Endothelial cell of umbilical vein (primary cell): ENCODE results near the gene PLP2. TPM values are rescaled to one million over a fixed set of nuclear protein-coding genes. Genes with fewer than 3 reads are reported as not detected.
"Not testable (repeated sequence)": the region's sequence is repeated elsewhere in the genome, so short reads cannot be mapped to it uniquely, and the experiment has no call there.

Experiments
- BruUV-seq: library from RNA; stranded (reverse); fragments of 400-500 nt; replicated peaks from 2 replicates; lab custom pipeline; 2021; lab: Mats Ljungman, UMichigan
- CTCF ChIA-PET: fragments of 300-600, 350-600 bp; sonication (Branson Sonifier 250); formaldehyde crosslinking; loops from one replicate; lab custom pipeline; 2021; ENCODE audit warnings: antibody characterized with exemption, inconsistent platforms; lab: Charles Lee
- POLR2A ChIA-PET: fragments of 300-600, 350-600 bp; sonication (Branson Sonifier 250); formaldehyde crosslinking; loops from one replicate; lab custom pipeline; 2021; ENCODE audit warnings: antibody characterized with exemption, inconsistent platforms; lab: Charles Lee
- DNase-seq: peaks from one replicate; pipeline ENCODE4 v3.0.0-alpha.2; 2011; ENCODE audit warnings: low read depth, low spot score
- FAIRE-seq: peaks from 2 replicates; lab custom pipeline; 2011; peaks lifted over from hg19 to GRCh38; lab: Jason Lieb, UNC
- H2AFZ ChIP-seq: 2 replicates; pipeline ENCODE4 v1.6.0; 2012; ENCODE audit warnings: low read depth, low read length, control low read depth, inconsistent platforms
- H3K27ac ChIP-seq: 2 replicates; pipeline ENCODE4 v1.5.1; 2011; ENCODE audit warnings: low read depth, mild to moderate bottlenecking, control low read depth, low read length, moderate library complexity; ENCODE audit not compliant: insufficient read depth
- H3K27me3 ChIP-seq, 2 experiments: 2 replicates each; pipeline versions ENCODE4 v1.6.0 to v1.6.1; 2011; ENCODE audit warnings: low read length in 2 of 2, mixed read lengths in 1 of 2; ENCODE audit not compliant: control insufficient read depth in 2 of 2, insufficient read depth in 2 of 2
- H3K36me3 ChIP-seq, 2 experiments: 2 replicates in 1 of 2; 3 replicates in 1 of 2; pipeline ENCODE4 v1.5.1; 2011; ENCODE audit warnings: low read length in 2 of 2, mild to moderate bottlenecking in 1 of 2, moderate library complexity in 1 of 2; ENCODE audit not compliant: control insufficient read depth in 2 of 2, insufficient read depth in 2 of 2; ENCODE audit errors: extremely low read depth in 1 of 2
- H3K4me1 ChIP-seq: 3 replicates; pipeline ENCODE4 v1.5.1; 2011; ENCODE audit warnings: mild to moderate bottlenecking, low read length; ENCODE audit not compliant: control insufficient read depth, insufficient read depth; ENCODE audit errors: extremely low read depth
- H3K4me2 ChIP-seq: 2 replicates; pipeline ENCODE4 v1.6.1; 2011; ENCODE audit warnings: low read length, control low read depth, mixed read lengths; ENCODE audit not compliant: insufficient read depth
- H3K4me3 ChIP-seq, 3 experiments: fragments of 200-600 bp in 1 of 3; sonication (generic), shearing (Covaris generic) in 1 of 3; replicated peaks in 1 of 3; 2 replicates each; pipeline ENCODE4 v1.5.1; 2011 to 2016; ENCODE audit warnings: control low read depth in 3 of 3, low read length in 3 of 3, mild to moderate bottlenecking in 2 of 3, inconsistent platforms in 1 of 3, low read depth in 1 of 3, moderate library complexity in 1 of 3; ENCODE audit not compliant: insufficient read depth in 1 of 3
- H3K79me2 ChIP-seq: 2 replicates; pipeline ENCODE4 v1.6.0; 2012; ENCODE audit warnings: low read length, inconsistent platforms; ENCODE audit not compliant: control insufficient read depth, insufficient read depth
- H3K9ac ChIP-seq: replicated peaks from 2 replicates; pipeline ENCODE3; 2011; ENCODE audit warnings: low read length, control low read depth; ENCODE audit not compliant: insufficient read depth; ENCODE audit errors: extremely low read depth
- H3K9me1 ChIP-seq: replicated peaks from 3 replicates; pipeline ENCODE4 v1.6.0; 2011; ENCODE audit warnings: mild to moderate bottlenecking, low read length; ENCODE audit not compliant: control insufficient read depth, insufficient read depth; ENCODE audit errors: extremely low read depth
- H3K9me3 ChIP-seq: replicated peaks from 2 replicates; pipeline ENCODE4 v1.5.1; 2012; ENCODE audit warnings: low read length, inconsistent platforms; ENCODE audit not compliant: control insufficient read depth, insufficient read depth
- H4K20me1 ChIP-seq: replicated peaks from 2 replicates; pipeline ENCODE3; 2011; ENCODE audit warnings: mild to moderate bottlenecking, low read length; ENCODE audit not compliant: control insufficient read depth, insufficient read depth; ENCODE audit errors: extremely low read depth
- CTCF ChIP-seq, 2 donors: IDR thresholded peaks; 1 replicate in 1 of 2; 2 replicates in 1 of 2; pipeline ENCODE4 v1.5.1; 2011; ENCODE audit warnings: low read length in 2 of 2, mild to moderate bottlenecking in 2 of 2, moderate library complexity in 2 of 2, control low read depth in 1 of 2, inconsistent platforms in 1 of 2, low read depth in 1 of 2; ENCODE audit not compliant: insufficient read depth in 1 of 2; ENCODE audit errors: extremely low read depth in 1 of 2
- EZH2 ChIP-seq: IDR thresholded peaks from 2 replicates; pipeline ENCODE4 v1.6.1; 2012; ENCODE audit warnings: borderline replicate concordance, low read depth, mild to moderate bottlenecking, moderate library complexity, low read length, inconsistent platforms; ENCODE audit not compliant: severe bottlenecking
- FOS ChIP-seq: IDR thresholded peaks from 2 replicates; pipeline ENCODE4 v1.6.1; 2011; ENCODE audit warnings: mild to moderate bottlenecking, low read length, moderate library complexity, borderline replicate concordance; ENCODE audit not compliant: insufficient read depth
- GATA2 ChIP-seq: IDR thresholded peaks from 2 replicates; pipeline ENCODE4 v1.7.0; 2011; ENCODE audit warnings: low read depth, mild to moderate bottlenecking, moderate library complexity, mixed read lengths, low read length; ENCODE audit not compliant: insufficient read length, insufficient read depth
- JUN ChIP-seq: IDR thresholded peaks from 2 replicates; pipeline ENCODE4 v1.6.1; 2011; ENCODE audit warnings: borderline replicate concordance, low read depth; ENCODE audit not compliant: insufficient read length, insufficient read depth
- MAX ChIP-seq: IDR thresholded peaks from 2 replicates; pipeline ENCODE4 v1.6.1; 2011; ENCODE audit not compliant: insufficient read depth, insufficient read length
- MYC ChIP-seq: IDR thresholded peaks from one replicate; pipeline ENCODE4 v1.6.1; 2011; ENCODE audit warnings: mild to moderate bottlenecking, low read depth, low read length
- POLR2A ChIP-seq: IDR thresholded peaks from 2 replicates; pipeline ENCODE4 v1.6.1; 2012; ENCODE audit warnings: low read depth, mild to moderate bottlenecking, control low read depth, low read length
- POLR2AphosphoS5 ChIP-seq: IDR thresholded peaks from 2 replicates; pipeline ENCODE4 v1.6.1; 2012; ENCODE audit warnings: low read depth, mild to moderate bottlenecking, control low read depth, low read length, moderate library complexity; ENCODE audit not compliant: insufficient read depth
- dilution Hi-C: fragments of 300-500 bp; cut with MboI; formaldehyde crosslinking; loops from one replicate; pipeline ENCODE4 v1.15.0; 2019; ENCODE audit warnings: low sequenced_read_pairs; ENCODE audit not compliant: extremely low pct_ligation_motif_present
- intact Hi-C: fragments of 100-400 bp; cut with micrococcal nuclease; formaldehyde crosslinking; loops from one replicate; pipeline ENCODE4 v1.10.0; 2022
- polyA plus RNA-seq, 4 experiments: library from polyadenylated mRNA; depleted of rRNA in 3 of 4; stranded (reverse) in 3 of 4; unstranded in 1 of 4; fragments of >200 nt; gene quantifications; 2 replicates each; pipeline versions ENCODE4 v1.2.1 to v1.2.3, GENCODE V29; 2011 to 2012; ENCODE audit warnings: missing spikeins in 1 of 4
- total RNA-seq: library from RNA; stranded (reverse); gene quantifications from 2 replicates; pipeline ENCODE4 v1.2.3, GENCODE V29; 2021

PLP2 gene
- total and polyA plus RNA-seq, 2 donors (not counting 3 experiments of a cell fraction or from before 2014, with no cell fraction given), result 153 to 277 TPM

DNA sequence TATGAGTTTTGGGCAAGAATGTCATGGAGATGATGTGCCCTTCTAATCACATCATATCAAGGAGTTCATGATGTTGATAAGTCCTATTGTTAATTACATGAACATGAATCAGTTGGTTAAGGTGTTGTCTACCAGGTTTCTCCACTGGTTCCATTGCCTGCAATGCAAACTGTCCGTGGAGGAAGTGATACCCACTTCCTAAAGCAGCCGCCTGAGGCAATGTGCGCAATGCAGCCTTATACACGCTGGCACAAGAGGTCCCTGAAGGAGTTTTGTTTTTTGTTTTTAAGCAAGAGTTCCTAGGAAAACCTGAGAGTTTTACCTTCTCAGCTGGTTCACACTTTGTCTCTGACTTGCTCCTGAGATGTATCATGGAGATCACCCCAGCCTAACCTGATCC is 42.3 kb upstream of the PLP2 start:
- dilution Hi-C loops (no loop called here), intact Hi-C loops (no loop called here)
- Histone ChIP-seq H3K9me3 (no peaks in the 10 kb centered on the region), H3K4me3 (no peak overlapping the region), H4K20me1 (no peaks in the 10 kb centered on the region), H3K4me1 (no peaks in the 10 kb centered on the region), H3K27ac (no peak overlapping the region), H3K27me3 (no peaks in the 10 kb centered on the region), H3K9me1 (no peaks in the 10 kb centered on the region), H3K79me2 (no peaks in the 10 kb centered on the region), H2AFZ (no peak overlapping the region), H3K9ac (no peak overlapping the region), H3K36me3 (no peaks in the 10 kb centered on the region), H3K4me2 (no peak overlapping the region)
- no peak for TF ChIP-seq JUN
- TF ChIP-seq GATA2, result no peak
- no peak for TF ChIP-seq EZH2
- no peak for TF ChIP-seq POLR2A
- TF ChIP-seq POLR2AphosphoS5, result no peak
- TF ChIP-seq MAX, result no peak
- TF ChIP-seq CTCF (IDR thresholded peaks at IDR 0.05; ENCODE audit: extremely low read depth in 1 of 2, insufficient read depth in 1 of 2, low read depth in 1 of 2, low read length in 2 of 2), result no peak
- TF ChIP-seq FOS, result no peak
- no peak for TF ChIP-seq MYC
- no TSS peak for BruUV-seq
- ChIA-PET CTCF (interaction anchor here (1.4 kb wide), 1 partner anchor 13 kb away, joined by 3 read pairs; no protein-coding TSS in a partner anchor), POLR2A (no interaction called here)
- FAIRE-seq, result no peak
- DNase-seq, result no peak

DNA sequence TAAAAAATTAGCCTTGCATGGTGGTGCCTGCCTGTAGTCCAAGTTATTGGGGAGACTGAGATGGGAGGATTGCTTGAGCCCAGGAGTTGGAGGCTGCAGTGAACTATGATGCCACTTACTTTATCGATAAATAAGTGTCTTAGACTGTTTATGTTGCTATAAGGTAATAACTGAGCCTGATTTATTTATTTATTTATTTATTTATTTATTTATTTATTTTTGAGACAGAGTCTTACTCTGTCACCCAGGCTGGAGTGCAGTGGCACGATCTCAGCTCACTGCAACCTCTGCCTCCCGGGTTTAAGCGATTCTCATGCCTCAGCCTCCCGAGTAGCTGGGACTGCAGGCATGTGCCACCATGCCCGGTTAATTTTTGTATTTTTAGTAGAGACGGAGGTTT is 39.4 kb upstream of the PLP2 start:
- H3K9me3 ChIP-seq, intact Hi-C loops, dilution Hi-C loops, H3K4me1 ChIP-seq, H3K9ac ChIP-seq, H3K9me1 ChIP-seq, H3K27ac ChIP-seq, H3K27me3 ChIP-seq, DNase-seq, FAIRE-seq, BruUV-seq, H3K79me2 ChIP-seq, POLR2A ChIA-PET, H2AFZ ChIP-seq, CTCF ChIA-PET, H3K4me3 ChIP-seq, H3K36me3 ChIP-seq, H3K4me2 ChIP-seq, H4K20me1 ChIP-seq: not testable (repeated sequence)
